Ishikawa (cell line): ENCODE results near the gene THSD7A.

Experiments used
- CEBPB ChIP-seq: IDR thresholded peaks from 2 replicates; pipeline ENCODE4 v1.6.1; 2012
- CREB1 ChIP-seq: IDR thresholded peaks from 2 replicates; pipeline ENCODE4 v1.6.1; 2012; ENCODE audit warnings: low read depth
- EGR1 ChIP-seq: IDR thresholded peaks from 2 replicates; pipeline ENCODE4 v1.6.1; 2012
- EP300 ChIP-seq: IDR thresholded peaks from 2 replicates; pipeline ENCODE4 v1.6.1; 2012; ENCODE audit warnings: borderline replicate concordance
- MAX ChIP-seq: IDR thresholded peaks from 2 replicates; pipeline ENCODE4 v1.6.1; 2012
- NFIC ChIP-seq: IDR thresholded peaks from 2 replicates; pipeline ENCODE4 v1.6.1; 2012
- RAD21 ChIP-seq: IDR thresholded peaks from 2 replicates; pipeline ENCODE4 v1.6.1; 2012; ENCODE audit warnings: low read depth
- REST ChIP-seq: IDR thresholded peaks from 2 replicates; pipeline ENCODE4 v1.6.1; 2012; ENCODE audit warnings: low read depth, mild to moderate bottlenecking
- TAF1 ChIP-seq: IDR thresholded peaks from 2 replicates; pipeline ENCODE4 v1.6.1; 2012; ENCODE audit warnings: low read depth, mild to moderate bottlenecking
- TEAD4 ChIP-seq: IDR thresholded peaks from 2 replicates; pipeline ENCODE4 v1.6.1; 2012
- USF1 ChIP-seq: IDR thresholded peaks from 2 replicates; pipeline ENCODE4 v1.6.1; 2012
- ZBTB7A ChIP-seq: IDR thresholded peaks from 2 replicates; pipeline ENCODE4 v1.6.1; 2012; ENCODE audit warnings: low read depth

- no peak for TF ChIP-seq TAF1
- no peak for TF ChIP-seq RAD21
- TF ChIP-seq NFIC, result no peak
- no peak for TF ChIP-seq EP300
- no peak for TF ChIP-seq TEAD4
- TF ChIP-seq ZBTB7A, result no peak
- TF ChIP-seq EGR1, result no peak
- no peak for TF ChIP-seq CREB1
- no peak for TF ChIP-seq CEBPB
- no peak for TF ChIP-seq MAX
- TF ChIP-seq REST, result no peak
- no peak for TF ChIP-seq USF1
Measured at GRCh38 chr7:11714676-11715075, 117.3 kb downstream of the THSD7A start.
